GM18868 (cell line): ENCODE measurements around the gene ANO10.
A peak's percentile ranks its signal among the peaks of the same experiment; 100 is the strongest.

ENCODE experiments used
- ATAC-seq: cut with Tn5 transposase; IDR thresholded peaks from one replicate; pipeline ENCODE4 v1.9.1; 2021; ENCODE audit warnings: mild to moderate bottlenecking, moderate library complexity; ENCODE audit not compliant: unreplicated experiment

The ANO10 gene

GRCh38 chr3:43326891-43327581, 294.8 kb downstream of the ANO10 start:
- peak; percentile 88 for ATAC-seq

GRCh38 chr3:43323541-43323940, 298.3 kb downstream of the ANO10 start:
- ATAC-seq = no peak

- no peak for ATAC-seq
These were observed 301.5 kb downstream of the ANO10 start for GRCh38 chr3:43320288-43320687.

GRCh38 chr3:43319794-43320193, 302.0 kb downstream of the ANO10 start:
- ATAC-seq = no peak

GRCh38 chr3:43319376-43319775, 302.4 kb downstream of the ANO10 start:
- no peak for ATAC-seq

GRCh38 chr3:43317461-43318316, 304.1 kb downstream of the ANO10 start:
- ATAC-seq = no peak

- no peak for ATAC-seq
These were observed 304.9 kb downstream of the ANO10 start for GRCh38 chr3:43316783-43317460.
